HCT116 (cell line): Measurements from ENCODE around the gene LPO. TPM values are rescaled to one million over a fixed set of nuclear protein-coding genes. Genes with fewer than 3 reads are reported as not detected.

Experiments used
- ATAC-seq: fragments of 200-7000 bp; cut with Tn5 transposase; 2 replicates; pipeline ENCODE4 v1.9.1; 2020; ENCODE audit warnings: mild to moderate bottlenecking, moderate library complexity
- BruUV-seq: library from RNA; stranded (reverse); fragments of 400-500 nt; replicated peaks from 2 replicates; lab custom pipeline; 2021; lab: Mats Ljungman, UMichigan
- CTCF ChIA-PET: fragments of 300-600 bp; sonication (Branson Sonifier 250); formaldehyde crosslinking; loops from one replicate; lab custom pipeline; 2021; ENCODE audit warnings: antibody characterized with exemption; lab: Charles Lee
- POLR2A ChIA-PET: fragments of 300-600, 350-600 bp; sonication (Branson Sonifier 250); formaldehyde crosslinking; loops from one replicate; lab custom pipeline; 2021; ENCODE audit warnings: antibody characterized with exemption; lab: Charles Lee
- RAD21 ChIA-PET, 2 experiments: fragments of 300-600 bp; sonication (Branson Sonifier 250); formaldehyde crosslinking; loops; one replicate each; lab custom pipeline; 2023; ENCODE audit warnings: low total read pairs in 2 of 2; ENCODE audit not compliant: uncharacterized antibody in 2 of 2, unreplicated experiment in 2 of 2, low non-redundant PET in 1 of 2; lab: Charles Lee
- DNase-seq: peaks from one replicate; pipeline ENCODE4 v3.0.0-alpha.2; 2010; ENCODE audit warnings: low read depth, low spot score
- H2AFZ ChIP-seq: fragments of 200-600 bp; shearing (Covaris generic), sonication (generic); 2 replicates; pipeline ENCODE4 v1.6.1; 2017; ENCODE audit warnings: low read depth, mixed run types, mixed read lengths, antibody characterized with exemption, low read length; ENCODE audit not compliant: poor library complexity, severe bottlenecking
- H3K27ac ChIP-seq: 2 replicates; pipeline ENCODE4 v1.5.1; 2012; ENCODE audit warnings: low read depth, low read length
- H3K27me3 ChIP-seq: fragments of 200-600 bp; sonication (generic); 2 replicates; pipeline ENCODE4 v1.6.1; 2016; ENCODE audit warnings: mixed run types, low read length, mixed read lengths; ENCODE audit not compliant: insufficient read depth
- H3K36me3 ChIP-seq, 2 experiments: fragments of 200-500 bp in 1 of 2; fragments of 200-600 bp in 1 of 2; sonication (Bioruptor generic) in 1 of 2; sonication (generic) in 1 of 2; 2 replicates each; pipeline versions ENCODE4 v1.5.1 to v1.6.1; 2014 to 2016; ENCODE audit warnings: low read length in 2 of 2, inconsistent platforms in 1 of 2, mixed read lengths in 1 of 2, mixed run types in 1 of 2; ENCODE audit not compliant: insufficient read depth in 2 of 2, control insufficient read depth in 1 of 2
- H3K4me1 ChIP-seq, 2 experiments: fragments of 200-600 bp in 1 of 2; sonication (generic) in 1 of 2; 2 replicates each; pipeline versions ENCODE4 v1.5.1 to v1.6.1; 2012 to 2017; ENCODE audit warnings: low read length in 2 of 2, inconsistent platforms in 1 of 2, mild to moderate bottlenecking in 1 of 2, mixed read lengths in 1 of 2, mixed run types in 1 of 2, moderate library complexity in 1 of 2; ENCODE audit not compliant: insufficient read depth in 2 of 2, control insufficient read depth in 1 of 2
- H3K4me2 ChIP-seq: fragments of 200-600 bp; sonication (generic); 2 replicates; pipeline ENCODE4 v1.6.1; 2017; ENCODE audit warnings: mixed run types, low read length, mixed read lengths
- H3K4me3 ChIP-seq, 2 experiments: fragments of 200-600 bp in 1 of 2; sonication (generic) in 1 of 2; replicated peaks in 1 of 2; 2 replicates each; pipeline ENCODE4 v1.5.1; 2011 to 2016; ENCODE audit warnings: low read length in 2 of 2, control low read depth in 1 of 2, low read depth in 1 of 2, mild to moderate bottlenecking in 1 of 2, mixed read lengths in 1 of 2, mixed run types in 1 of 2
- H3K79me2 ChIP-seq: fragments of 200-600 bp; sonication (generic); 2 replicates; pipeline ENCODE4 v1.6.1; 2017; ENCODE audit warnings: mild to moderate bottlenecking, mixed run types, low read length, moderate library complexity, mixed read lengths; ENCODE audit not compliant: insufficient read depth
- H3K9ac ChIP-seq: fragments of 200-600 bp; sonication (generic); 2 replicates; pipeline ENCODE4 v1.6.1; 2016; ENCODE audit warnings: low read length, mixed read lengths
- H3K9me2 ChIP-seq: fragments of 200-600 bp; sonication (generic), shearing (Covaris generic); 2 replicates; pipeline ENCODE4 v1.6.1; 2017; ENCODE audit warnings: mixed run types, mild to moderate bottlenecking, moderate library complexity; ENCODE audit not compliant: insufficient read depth
- H3K9me3 ChIP-seq, 2 experiments: fragments of 200-500 bp in 1 of 2; fragments of 200-600 bp in 1 of 2; sonication (Bioruptor generic) in 1 of 2; sonication (generic) in 1 of 2; 2 replicates each; pipeline ENCODE4 v1.6.1; 2014 to 2017; ENCODE audit warnings: low read length in 2 of 2, mixed read lengths in 2 of 2, inconsistent platforms in 1 of 2, low read depth in 1 of 2, mild to moderate bottlenecking in 1 of 2, mixed run types in 1 of 2, moderate library complexity in 1 of 2; ENCODE audit not compliant: control insufficient read depth in 1 of 2, insufficient read depth in 1 of 2
- H4K20me1 ChIP-seq: fragments of 200-600 bp; sonication (generic), shearing (Covaris generic); 2 replicates; pipeline ENCODE4 v1.6.1; 2017; ENCODE audit warnings: mixed run types, mild to moderate bottlenecking, moderate library complexity; ENCODE audit not compliant: insufficient read depth
- CBX3 ChIP-seq: IDR thresholded peaks from 2 replicates; pipeline ENCODE4 v1.6.1; 2012; ENCODE audit warnings: low read depth
- CEBPB ChIP-seq: IDR thresholded peaks from 2 replicates; pipeline ENCODE4 v1.6.1; 2012; ENCODE audit warnings: low read depth
- CTCF ChIP-seq, 3 experiments: fragments of 200-600 bp in 1 of 3; sonication (generic) in 1 of 3; IDR thresholded peaks in 2 of 3; conservative IDR thresholded peaks in 1 of 3; 2 replicates each; pipeline ENCODE4 v1.5.1; 2012 to 2017; ENCODE audit warnings: low read depth in 2 of 3, low read length in 2 of 3, antibody characterized with exemption in 1 of 3, borderline replicate concordance in 1 of 3, control low read depth in 1 of 3, mild to moderate bottlenecking in 1 of 3, mixed read lengths in 1 of 3, mixed run types in 1 of 3, moderate library complexity in 1 of 3; ENCODE audit not compliant: insufficient read depth in 1 of 3
- EGR1 ChIP-seq: IDR thresholded peaks from 2 replicates; pipeline ENCODE4 v1.6.1; 2012; ENCODE audit warnings: low read depth
- ELF1 ChIP-seq: IDR thresholded peaks from 2 replicates; pipeline ENCODE4 v1.6.1; 2012; ENCODE audit warnings: low read depth, borderline replicate concordance
- EZH2 ChIP-seq: fragments of 200-600 bp; sonication (generic); IDR thresholded peaks from 2 replicates; pipeline ENCODE4 v1.6.1; 2017; ENCODE audit warnings: antibody characterized with exemption, mixed run types
- EZH2phosphoT487 ChIP-seq: fragments of 200-600 bp; IDR thresholded peaks from 2 replicates; pipeline ENCODE4 v1.6.1; 2018; ENCODE audit warnings: antibody characterized with exemption, borderline replicate concordance
- FOSL1 ChIP-seq: IDR thresholded peaks from 2 replicates; pipeline ENCODE4 v1.6.1; 2012; ENCODE audit warnings: low read depth
- JUND ChIP-seq: IDR thresholded peaks from 2 replicates; pipeline ENCODE4 v1.6.1; 2012
- POLR2A ChIP-seq: IDR thresholded peaks from 2 replicates; pipeline ENCODE4 v1.7.0; 2011; ENCODE audit warnings: borderline replicate concordance; ENCODE audit not compliant: insufficient read depth, insufficient read length; ENCODE audit errors: extremely low read depth
- POLR2AphosphoS5 ChIP-seq: IDR thresholded peaks from 2 replicates; pipeline ENCODE4 v1.6.1; 2011; ENCODE audit warnings: mild to moderate bottlenecking, low read depth, low read length, moderate library complexity
- RAD21 ChIP-seq: IDR thresholded peaks from 2 replicates; pipeline ENCODE4 v1.6.1; 2012; ENCODE audit warnings: low read depth, mild to moderate bottlenecking
- SIN3A ChIP-seq: IDR thresholded peaks from 2 replicates; pipeline ENCODE4 v1.6.1; 2012; ENCODE audit warnings: low read depth
- SP1 ChIP-seq: IDR thresholded peaks from 2 replicates; pipeline ENCODE4 v1.6.1; 2012; ENCODE audit warnings: low read depth
- SRF ChIP-seq: IDR thresholded peaks from 2 replicates; pipeline ENCODE4 v1.6.1; 2012; ENCODE audit warnings: low read depth
- TCF7L2 ChIP-seq: IDR thresholded peaks from 2 replicates; pipeline ENCODE4 v1.7.0; 2011; ENCODE audit warnings: borderline replicate concordance, inconsistent platforms; ENCODE audit not compliant: insufficient read depth, insufficient read length; ENCODE audit errors: extremely low read depth
- ZBTB33 ChIP-seq: IDR thresholded peaks from 2 replicates; pipeline ENCODE4 v1.6.1; 2011; ENCODE audit warnings: mild to moderate bottlenecking, low read length, moderate library complexity; ENCODE audit not compliant: insufficient replicate concordance; ENCODE audit errors: extremely low read depth
- ZFX ChIP-seq: fragments of 450-650 bp; IDR thresholded peaks from 2 replicates; pipeline ENCODE4 v1.6.1; 2017
- intact Hi-C: fragments of 100-400 bp; cut with micrococcal nuclease; formaldehyde crosslinking; loops from 2 replicates; pipeline ENCODE4 v1.10.0; 2022
- total RNA-seq: library from RNA; stranded (reverse); gene quantifications from one replicate; pipeline ENCODE4 v1.2.1, GENCODE V29; 2021; ENCODE audit not compliant: unreplicated experiment
- TF ChIP-seq, protein P1 (sequence below): IDR thresholded peaks from 2 replicates; pipeline ENCODE4 v1.6.1; 2012

Gene LPO
- total RNA-seq, 1 experiment from 2014 or later, result not detected

DNA sequence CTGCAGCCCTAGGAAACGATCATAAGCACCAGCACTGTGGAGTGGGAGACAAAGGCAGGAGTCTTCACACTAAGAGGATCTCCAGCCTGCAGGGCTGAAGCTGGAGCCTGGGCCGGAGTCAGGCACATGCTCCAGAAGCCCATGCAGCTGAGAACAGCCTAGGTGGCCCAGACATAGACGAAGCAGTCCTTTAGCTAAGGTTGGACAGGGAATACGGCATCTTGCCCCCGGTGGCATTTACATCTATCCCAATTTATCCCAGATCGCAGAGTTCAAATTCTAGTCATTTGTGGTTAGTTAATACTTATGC lies 76.3 kb downstream of the LPO start (continued):
- TF ChIP-seq POLR2A, result no peak
- TF ChIP-seq SP1, result no peak
- TF ChIP-seq EZH2phosphoT487, result no peak
- no peak for TF ChIP-seq EGR1
- no peak for TF ChIP-seq SRF

DNA sequence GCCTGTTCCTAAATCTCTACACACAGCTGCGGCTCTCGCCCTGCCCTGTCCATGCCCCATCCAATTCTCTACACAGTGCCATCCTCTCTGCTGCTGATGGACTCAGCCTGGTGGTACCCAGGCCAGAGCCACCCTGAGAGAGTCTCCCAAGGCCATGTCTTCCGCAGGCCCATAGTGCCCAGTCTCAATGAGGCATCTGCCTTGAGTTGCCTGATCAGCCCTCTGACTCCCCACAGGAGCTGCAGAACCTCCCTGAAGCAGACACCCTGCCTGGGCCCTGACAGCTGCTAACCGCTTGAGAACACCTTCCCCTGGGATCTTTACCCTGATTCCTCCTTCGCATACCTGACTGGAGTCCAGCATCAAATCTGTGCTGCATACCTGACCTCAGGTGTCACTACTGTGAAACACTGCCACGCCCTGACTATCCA lies 76.9 kb downstream of the LPO start:
- BruUV-seq, result no TSS peak
- DNase-seq, result no peak
- H3K9me2 ChIP-seq, result no peaks in the 10 kb centered on the region
- no peaks in the 10 kb centered on the region for H3K27me3 ChIP-seq
- no peaks in the 10 kb centered on the region for H3K9me3 ChIP-seq
- H3K36me3 ChIP-seq, result no peaks in the 10 kb centered on the region
- H3K4me1 ChIP-seq, result peaks cover 8 to 13% of the 10 kb centered on the region in 2 experiments; a peak in 3 of 4 replicates
- no peaks in the 10 kb centered on the region for H3K79me2 ChIP-seq
- H2AFZ ChIP-seq, result no peak overlapping the region
- no peak overlapping the region for H3K9ac ChIP-seq
- H3K4me2 ChIP-seq, result peak overlapping the region; percentile 31
- intact Hi-C loops, result loop anchor here (5.0 to 10.0 kb wide), 2 partner anchors 202 to 690 kb away; no protein-coding TSS in a partner anchor
- no peak overlapping the region for H3K4me3 ChIP-seq
- POLR2A ChIA-PET, result interaction anchor here (1.4 kb wide), 1 partner anchor 316 kb away, joined by 3 read pairs; no protein-coding TSS in a partner anchor
- H4K20me1 ChIP-seq, result no peaks in the 10 kb centered on the region
- CTCF ChIA-PET, result interaction anchor here (1.3 to 7.6 kb wide), 3 partner anchors 11 to 133 kb away, joined by 3 to 124 read pairs (median 4); partner anchors contain the start of gene SUPT4H1
- no peak for ATAC-seq
- RAD21 ChIA-PET, result no interaction called here
- no peak overlapping the region for H3K27ac ChIP-seq
- no peak for TF ChIP-seq TCF7L2
- no peak for TF ChIP-seq ZBTB33
- TF ChIP-seq CBX3, result no peak
- TF ChIP-seq, protein P1, sequence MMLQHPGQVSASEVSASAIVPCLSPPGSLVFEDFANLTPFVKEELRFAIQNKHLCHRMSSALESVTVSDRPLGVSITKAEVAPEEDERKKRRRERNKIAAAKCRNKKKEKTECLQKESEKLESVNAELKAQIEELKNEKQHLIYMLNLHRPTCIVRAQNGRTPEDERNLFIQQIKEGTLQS, result no peak
- no peak for TF ChIP-seq EZH2
- no peak for TF ChIP-seq POLR2AphosphoS5
- TF ChIP-seq SP1, result no peak
- TF ChIP-seq ZFX, result no peak
- TF ChIP-seq CTCF (IDR thresholded peaks at IDR 0.05 in 2 of 3, conservative IDR thresholded peaks at IDR 0.05 in 1 of 3; ENCODE audit: borderline replicate concordance in 1 of 3, insufficient read depth in 1 of 3, low read depth in 2 of 3, low read length in 2 of 3), result no peak
- TF ChIP-seq EGR1, result no peak
- TF ChIP-seq JUND, result no peak
- TF ChIP-seq CEBPB, result no peak
- TF ChIP-seq FOSL1, result no peak
- TF ChIP-seq RAD21, result no peak
- TF ChIP-seq ELF1, result no peak
- no peak for TF ChIP-seq SIN3A
- TF ChIP-seq POLR2A, result no peak
- no peak for TF ChIP-seq EZH2phosphoT487
- TF ChIP-seq SRF, result no peak
